NCI-H1694 (cell line): Measurements from ENCODE around the gene CCNDBP1.
"Not testable (repeated sequence)": the region's sequence is repeated elsewhere in the genome, so short reads cannot be mapped to it uniquely, and the experiment has no call there.

ENCODE experiments used
- DNase-seq: peaks from one replicate; lab custom pipeline; 2025; lab: John Stamatoyannopoulos, UW

The CCNDBP1 gene

DNA sequence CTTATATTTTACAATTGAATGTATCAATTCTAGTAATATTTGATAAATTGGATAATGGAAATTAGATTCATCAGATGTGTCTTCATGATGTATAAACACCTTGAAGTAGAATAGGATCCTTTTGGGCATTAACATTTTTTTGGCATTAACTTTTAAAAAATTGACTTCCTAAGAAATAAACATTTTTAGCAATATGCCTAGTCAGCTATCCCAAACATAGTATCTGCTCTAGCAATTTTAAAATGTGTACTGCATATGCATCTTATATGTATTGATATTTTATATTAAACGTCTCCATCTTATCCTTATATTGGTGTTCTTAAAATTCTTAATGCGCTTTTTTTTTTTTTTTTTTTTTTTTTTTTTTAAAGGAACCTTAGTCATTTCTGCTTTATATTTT is 8.5 kb downstream of the CCNDBP1 start:
- DNase-seq: no peak

DNA sequence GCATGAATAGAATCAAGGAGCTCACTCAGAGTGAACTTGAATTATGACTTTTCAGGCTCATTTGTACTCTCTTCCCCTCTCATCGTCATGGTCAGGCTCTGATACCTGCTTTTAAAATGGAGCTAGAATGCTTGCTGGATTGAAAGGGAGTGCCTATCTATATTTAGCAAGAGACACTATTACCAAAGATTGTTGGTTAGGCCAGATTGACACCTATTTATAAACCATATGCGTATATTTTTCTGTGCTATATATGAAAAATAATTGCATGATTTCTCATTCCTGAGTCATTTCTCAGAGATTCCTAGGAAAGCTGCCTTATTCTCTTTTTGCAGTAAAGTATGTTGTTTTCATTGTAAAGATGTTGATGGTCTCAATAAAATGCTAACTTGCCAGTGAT is 9.6 kb downstream of the CCNDBP1 start:
- no peak for DNase-seq

DNA sequence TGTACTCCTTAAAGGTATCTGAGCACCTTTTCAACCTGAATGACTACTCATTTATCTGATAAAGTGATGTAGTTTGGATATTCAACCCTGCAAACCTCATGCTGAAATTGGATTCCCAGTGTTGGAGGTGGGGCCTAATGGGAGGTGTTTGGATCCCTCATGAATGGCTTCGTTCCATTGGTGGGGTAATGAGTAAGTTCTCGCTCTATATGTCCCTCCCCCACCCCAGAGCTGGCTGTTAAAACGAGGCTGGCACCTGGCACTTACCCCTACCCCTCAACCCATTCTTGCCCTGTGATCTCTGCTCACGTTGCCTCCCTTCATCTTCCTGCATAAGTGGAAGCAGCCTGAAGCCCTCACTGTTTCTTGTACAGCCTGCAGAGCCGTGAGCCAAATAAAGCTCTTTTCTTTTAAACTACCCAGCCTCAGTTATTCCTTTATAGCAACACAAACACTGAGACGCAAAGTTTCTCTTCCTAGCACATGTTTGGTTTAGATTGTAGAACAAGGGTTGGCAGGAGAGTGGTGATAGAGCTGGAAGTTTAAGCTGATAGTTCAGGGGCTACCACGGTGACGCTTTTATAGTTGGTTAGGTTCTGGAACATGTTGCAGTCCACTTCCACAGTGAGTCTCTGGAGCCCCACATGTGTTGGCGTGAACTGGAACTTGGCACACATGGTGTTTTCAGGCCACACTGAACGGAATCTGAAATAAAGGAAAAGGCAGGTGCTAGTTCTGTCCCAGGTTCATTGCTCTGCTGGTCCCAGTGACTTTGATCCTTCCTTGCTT is 11.8 kb downstream of the CCNDBP1 start:
- no peak for DNase-seq

DNA sequence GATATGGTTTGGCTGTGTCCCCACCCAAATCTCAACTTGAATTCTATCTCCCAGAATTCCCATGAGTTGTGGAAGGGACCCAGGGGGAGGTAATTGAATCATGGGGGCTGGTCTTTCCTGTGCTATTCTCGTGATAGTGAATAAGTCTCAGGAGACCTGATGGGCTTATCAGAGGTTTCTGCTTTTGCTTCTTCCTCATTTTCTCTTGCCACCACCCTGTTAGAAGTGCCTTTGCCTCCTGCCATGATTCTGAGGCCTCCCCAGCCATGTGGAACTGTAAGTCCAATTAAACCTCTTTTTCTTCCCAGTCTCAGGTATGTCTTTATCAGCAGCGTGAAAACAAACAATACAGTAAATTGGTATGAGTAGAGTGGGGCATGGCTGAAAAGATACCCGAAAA is 12.6 kb downstream of the CCNDBP1 start:
- DNase-seq: not testable (repeated sequence)

DNA sequence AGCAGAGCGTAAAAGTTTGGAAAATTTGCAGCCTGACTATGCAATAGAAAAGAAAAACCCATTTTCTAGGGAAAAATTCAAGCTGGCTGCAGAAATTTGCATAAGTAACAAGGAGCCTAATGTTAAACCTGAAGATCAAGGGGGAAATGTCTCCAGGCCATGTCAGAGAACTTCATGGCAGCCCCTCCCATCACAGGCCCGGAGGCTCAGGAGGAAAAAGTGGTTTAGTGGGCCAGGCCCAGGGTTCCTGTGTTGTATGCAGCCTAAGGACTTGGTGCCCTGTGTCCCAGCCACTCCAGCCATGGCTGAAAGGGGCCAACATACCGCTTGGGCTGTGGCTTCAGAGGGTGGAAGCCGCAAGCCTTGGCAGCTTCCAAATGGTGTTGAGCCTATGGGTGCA is 13.4 kb downstream of the CCNDBP1 start:
- DNase-seq: not testable (repeated sequence)

DNA sequence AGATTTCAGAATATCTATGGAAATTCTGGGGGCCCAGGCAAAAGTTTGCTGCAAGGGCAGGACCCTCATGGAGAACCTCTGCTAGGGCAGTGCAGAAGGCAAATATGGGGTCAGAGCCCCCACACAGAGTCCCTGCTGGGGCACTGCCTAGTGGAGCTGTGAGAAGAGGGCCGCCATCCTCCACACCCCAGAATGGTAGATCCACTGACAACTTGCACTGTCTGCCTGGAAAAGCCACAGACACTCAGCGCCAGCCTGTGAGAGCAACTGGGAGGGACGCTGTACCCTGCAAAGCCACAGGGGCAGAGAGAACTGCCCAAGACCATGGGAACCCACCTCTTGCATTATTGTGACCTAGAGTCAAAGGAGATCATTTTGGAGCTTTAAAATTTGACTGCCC is 13.8 kb downstream of the CCNDBP1 start:
- no peak for DNase-seq

DNA sequence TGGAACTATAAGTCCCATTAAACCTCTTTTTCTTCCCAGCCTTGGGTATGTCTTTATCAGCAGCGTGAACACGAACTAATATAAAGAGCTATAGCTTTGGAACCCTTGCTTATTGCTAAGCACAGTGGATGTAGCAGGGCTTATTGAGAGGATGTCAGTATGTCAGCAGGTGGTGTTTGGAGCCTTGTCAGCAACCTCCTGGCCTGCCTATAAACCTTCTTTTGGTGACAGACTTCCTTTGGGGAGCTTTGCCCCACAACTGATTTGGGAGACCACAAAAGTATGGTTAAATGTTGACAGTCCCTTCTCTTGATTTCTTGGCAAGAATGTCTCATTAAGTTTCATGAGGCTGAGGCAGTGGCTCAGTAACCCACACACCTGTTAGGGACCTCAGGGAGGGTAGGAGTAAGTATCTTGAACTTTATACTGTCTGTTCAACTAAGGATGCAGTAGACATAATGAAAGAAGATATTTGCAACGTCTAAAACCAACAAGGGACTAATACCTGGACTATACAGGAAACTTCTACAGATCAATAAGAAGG is 14.8 kb downstream of the CCNDBP1 start:
- no peak for DNase-seq

DNA sequence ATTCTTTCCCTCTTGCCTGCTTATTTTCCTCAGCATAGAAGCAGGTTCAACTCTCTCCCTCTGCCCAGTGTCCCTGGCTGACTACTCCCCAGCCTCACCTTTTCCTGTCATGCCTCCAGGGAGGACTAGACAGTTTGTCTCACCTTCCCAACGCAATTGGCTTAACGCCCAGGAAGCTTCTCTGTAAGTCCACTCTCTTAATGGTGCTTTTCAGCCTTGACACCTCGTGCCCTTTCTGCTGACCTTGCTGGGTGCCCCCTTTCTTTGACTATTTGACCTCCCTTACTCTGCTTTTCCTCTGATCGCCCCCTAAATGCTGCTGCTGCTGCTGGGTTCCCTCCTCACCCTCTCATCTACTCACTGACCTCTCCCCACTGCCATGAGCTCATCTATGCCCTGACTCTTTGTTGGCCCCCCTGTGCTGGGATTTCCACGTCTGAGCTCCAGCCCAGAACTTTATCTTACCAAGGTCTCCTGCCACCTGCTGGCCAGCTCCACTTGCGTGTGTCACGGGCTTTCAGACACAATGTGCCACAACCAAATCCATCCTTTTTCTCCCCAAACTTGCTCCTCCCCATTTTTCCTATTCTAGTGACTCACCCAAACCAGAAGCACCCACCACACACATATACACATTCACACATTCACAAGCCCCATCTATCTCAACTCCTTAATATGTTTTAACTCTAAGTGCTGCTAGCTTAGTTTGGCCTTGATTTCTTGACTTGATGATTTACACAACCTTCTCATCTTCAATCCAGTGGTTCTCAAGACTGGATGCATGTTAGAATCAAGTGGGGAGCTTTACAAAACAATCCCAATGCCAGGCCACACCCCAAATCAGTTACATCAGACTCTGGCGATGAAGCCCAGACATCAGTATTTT is 19.1 kb downstream of the CCNDBP1 start:
- DNase-seq: peak; percentile 12

DNA sequence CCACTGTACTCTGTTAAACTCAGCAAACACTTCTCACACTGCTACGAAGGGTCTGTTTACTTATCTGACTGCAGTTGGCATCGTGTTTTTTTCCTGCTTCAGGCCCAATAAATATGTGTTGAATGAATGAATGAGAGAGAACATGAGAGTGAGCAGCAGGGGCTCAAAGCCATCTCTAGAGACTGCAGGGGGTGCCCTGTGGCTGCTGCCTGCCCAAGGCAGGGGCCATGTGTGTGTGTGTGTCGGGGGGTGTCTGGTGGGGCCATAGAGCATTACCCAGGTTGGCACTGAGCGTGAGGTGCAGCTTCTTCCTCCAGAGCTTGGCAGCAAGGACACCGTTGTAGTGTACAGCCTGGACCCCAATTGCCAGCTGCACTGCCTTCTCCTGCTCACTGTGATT is 20.9 kb downstream of the CCNDBP1 start:
- no peak for DNase-seq

DNA sequence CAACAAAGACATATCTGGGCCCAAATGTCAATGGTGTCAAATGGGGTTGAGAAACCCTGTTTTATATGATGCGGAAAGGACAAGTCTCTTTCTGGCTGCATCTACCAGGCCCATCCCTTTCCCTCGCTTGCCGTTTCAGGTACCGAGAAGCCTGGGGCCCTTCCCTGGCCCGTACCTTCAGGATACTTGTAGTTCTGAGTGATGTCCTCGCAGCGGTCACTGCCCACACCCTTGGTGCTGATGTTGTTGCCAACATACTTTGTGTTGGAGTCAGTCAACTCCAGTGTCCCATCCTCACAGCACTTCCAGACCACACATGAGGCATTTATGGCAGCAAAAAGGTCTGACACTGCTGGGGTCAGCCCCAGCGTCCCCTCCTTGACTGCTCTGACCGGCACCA is 21.8 kb downstream of the CCNDBP1 start:
- DNase-seq: no peak

DNA sequence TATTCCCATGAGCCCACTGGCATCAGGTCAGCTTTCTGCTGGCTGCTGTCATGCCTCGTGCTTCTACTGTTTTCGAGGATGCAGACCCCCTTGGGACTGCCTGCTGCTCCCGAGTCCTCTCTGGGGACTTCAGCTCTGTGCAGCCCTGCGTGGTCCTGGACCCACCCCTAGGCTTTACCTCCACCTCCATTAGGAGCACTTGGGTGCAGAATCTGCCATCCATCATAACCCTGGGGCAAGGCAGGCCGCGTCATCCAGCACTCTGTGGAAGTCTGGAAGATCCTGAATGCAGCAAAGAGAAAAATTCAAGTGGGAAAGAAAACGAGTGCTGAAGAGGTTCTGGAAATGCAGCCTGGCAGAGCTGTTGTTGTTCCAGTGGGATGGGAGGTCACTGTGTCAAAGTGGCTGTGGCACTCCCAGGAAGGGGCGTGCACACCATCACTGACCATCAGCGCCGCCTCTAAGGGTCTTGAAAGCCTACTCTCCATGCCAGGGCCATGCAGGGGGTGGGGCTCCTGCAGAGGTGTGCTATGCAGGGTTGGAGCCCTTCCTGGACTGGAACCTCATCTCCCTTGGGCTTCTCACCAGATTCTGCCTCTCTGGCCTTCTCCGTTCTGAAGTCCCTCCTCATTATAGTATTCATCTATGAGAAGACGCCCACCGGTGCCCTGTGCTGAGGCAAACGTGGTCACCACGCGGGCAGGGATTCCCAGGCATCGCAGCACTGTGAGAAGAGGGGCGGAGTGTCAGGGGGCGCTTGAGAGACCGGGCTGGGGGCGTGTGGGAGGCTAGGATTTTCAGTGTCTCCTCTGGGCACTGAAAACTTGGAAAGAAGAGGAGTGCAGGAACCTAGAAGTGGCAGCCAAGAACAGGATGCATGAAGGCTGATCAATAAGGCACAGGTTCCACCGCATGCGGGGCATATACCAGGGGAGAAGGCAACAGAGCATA is 23.1 kb downstream of the CCNDBP1 start:
- DNase-seq: no peak

DNA sequence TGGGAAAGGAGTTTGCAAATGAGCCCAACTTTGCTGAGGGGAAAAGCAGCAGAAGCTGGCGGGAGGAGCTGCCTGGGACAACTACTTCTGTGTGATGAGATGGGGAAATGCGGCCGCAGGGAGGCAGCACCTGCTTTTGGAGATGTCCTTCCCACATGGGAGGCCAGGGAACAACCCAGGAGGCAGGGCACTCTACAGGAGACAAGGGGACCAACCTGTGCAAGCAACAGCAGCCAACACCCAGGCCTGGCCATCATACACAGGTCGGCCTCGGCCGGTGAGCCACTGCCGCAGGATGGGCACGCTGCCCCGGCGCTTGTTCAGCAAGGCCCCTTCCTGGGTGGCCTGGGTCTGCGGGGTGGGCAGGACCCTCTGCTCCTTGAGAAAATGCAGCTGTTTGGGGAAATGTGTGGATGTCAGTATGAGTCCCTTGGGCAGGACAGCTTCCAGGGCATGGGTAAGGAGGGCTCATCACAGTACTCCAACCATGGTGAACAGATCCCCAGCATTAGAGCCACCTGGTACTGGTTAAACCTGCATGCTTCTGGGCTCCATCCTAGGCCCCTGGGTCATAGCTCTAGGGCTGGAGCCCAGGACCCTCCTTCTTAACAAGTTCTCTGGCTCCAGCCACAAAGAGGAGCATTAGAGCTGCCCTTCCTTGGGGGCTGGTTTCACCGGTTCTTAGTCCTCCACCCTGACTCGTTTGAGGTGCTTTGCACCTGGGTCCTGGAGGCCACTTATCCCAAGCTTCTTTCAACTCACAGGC is 24.0 kb downstream of the CCNDBP1 start:
- no peak for DNase-seq

DNA sequence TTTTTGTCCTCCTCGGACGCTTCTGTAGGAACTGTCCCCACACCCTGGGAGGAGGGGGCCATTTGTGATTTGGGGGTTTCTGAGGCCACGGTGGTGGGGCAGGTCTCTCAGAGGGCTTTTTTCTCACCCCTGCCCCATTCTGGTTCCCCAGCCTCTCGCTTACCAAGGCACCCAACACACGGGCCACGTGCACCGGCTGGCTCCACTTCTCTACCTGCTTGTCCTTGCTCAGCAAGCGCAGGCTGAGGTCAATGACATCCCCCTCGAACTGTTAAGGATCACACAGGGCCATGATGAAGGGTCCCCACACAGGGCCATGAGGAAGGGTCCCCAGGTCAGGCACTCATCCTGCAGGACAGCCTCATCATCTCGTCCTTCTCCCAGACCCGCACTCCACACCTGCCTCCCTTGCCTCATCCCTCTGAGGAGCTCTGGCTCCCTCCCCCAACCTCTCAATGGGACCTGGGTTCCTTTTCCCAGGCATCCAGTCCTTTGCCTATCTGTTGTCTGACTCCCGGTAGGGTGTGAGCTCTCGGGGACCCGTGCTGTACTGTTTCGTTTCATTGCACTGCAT is 25.1 kb downstream of the CCNDBP1 start:
- no peak for DNase-seq

DNA sequence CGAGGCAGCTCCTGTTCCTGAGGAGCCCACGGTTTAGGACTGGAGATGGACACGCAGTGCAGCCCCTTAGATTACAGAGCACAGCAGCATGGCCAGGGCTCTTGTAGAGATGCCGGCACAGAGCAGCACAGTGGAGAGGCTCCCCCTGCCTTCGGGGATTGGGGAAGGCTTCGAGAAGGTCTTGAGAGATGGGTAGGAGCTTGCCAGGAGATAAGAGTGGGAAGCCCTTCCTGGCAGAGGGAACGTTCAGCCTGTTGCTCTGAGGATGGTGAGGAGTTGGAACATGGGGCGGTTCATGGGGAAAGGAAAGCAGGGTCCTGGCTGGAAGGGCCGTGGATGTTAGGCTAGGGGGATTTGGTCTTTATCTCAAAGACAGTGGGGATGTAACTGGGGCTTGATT is 25.6 kb downstream of the CCNDBP1 start:
- DNase-seq: no peak

DNA sequence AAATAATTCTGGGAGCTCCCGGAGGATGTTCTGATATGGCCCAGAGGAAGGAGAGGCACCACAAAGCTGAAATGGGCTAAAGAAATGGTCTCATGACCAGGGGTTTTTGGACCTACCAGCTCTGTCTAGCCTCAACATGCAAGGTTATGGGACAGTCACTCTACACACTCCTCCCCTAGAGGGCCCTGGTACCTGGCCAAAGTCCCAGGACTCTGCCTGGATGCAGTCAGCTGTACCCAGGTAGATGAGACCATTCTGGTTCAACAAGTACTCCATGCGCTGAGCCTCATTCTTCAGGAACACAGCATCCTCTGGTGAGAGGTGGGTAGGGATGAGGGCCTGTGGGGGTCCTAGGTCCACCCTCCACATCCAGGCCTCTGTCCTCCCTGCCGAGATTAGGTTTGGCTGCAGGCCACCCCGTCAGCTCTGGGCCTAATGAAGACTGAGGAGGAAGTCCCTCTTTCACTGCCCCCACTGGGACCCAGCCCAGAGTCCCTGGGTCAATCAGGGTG is 26.1 kb downstream of the CCNDBP1 start:
- DNase-seq: no peak

DNA sequence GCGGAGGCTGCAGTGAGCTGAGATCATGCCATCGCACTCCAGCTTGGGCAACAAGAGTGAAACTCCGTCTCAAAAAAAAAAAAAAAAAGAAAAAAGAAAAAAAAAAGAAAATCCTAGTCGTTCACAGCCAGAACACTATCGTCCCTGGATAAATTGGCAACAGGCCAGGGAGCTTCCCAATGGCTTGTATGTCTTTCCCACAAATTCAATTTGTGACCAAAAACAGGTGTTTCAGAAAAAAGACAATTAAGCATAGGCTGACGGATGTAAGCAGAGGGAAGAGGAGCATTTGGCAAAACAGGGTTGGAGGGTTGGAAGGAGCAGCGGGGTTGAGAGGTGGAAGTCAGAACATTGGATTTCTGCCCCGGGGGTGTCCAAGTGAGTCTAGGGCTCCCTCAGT is 27.1 kb downstream of the CCNDBP1 start:
- no peak for DNase-seq

DNA sequence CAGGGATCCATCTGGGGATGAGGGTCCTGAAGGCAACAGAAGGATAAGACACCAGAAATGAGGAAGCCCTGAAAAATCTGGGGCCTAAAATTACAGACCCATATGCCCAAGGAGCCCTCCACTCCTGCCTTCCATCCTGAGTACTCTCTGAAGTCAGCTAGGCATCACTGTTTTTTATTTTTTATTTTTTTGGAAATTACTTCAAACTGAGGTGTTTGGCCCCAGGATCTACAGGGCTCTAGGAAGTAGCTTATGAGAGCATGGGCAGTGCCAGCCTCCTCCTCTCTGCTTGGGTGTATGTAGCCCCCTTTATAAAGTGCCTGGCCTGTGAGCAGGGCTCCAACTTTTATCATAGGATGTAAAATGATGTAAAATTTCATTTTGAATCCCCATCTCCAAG is 27.7 kb downstream of the CCNDBP1 start:
- DNase-seq: no peak

DNA sequence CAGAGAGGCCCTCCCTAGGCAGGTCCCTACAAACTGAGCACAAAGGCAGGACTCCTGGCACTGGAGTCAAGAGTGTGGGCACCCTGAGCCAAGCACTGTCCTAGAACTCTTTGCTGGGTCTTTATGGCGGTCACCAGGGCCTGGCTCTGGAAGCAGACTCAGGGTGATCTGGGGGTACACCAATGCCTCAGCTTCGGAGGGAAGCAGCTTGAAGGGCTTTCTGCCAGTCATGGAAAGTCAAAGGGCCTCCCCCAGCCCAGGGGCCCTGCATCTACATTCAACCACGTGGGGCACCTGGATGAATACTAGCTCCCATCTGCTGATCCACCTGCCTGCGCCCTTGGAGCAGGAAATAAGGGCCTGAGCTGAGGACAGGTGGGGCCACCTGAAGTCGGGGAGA is 28.3 kb downstream of the CCNDBP1 start:
- DNase-seq: no peak

DNA sequence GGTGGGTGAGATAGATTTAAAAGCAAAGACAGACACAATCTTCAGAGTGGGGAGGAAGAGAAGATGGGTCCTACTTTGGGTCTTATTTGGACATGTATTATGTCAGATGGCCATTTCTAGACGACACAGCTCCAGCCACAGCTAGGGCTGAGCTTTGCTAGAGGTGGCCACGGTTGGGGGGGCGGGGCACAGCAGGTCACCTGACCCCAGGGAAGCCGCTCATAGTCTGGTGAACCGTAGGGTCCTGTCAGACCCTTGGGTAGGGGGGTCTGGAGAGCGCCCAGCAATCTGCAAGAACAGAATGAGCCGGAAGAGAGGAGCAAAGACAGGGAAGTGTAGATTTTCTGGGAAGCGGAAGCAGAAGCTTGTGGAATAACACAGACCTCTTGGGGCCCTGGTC is 29.0 kb downstream of the CCNDBP1 start:
- DNase-seq: no peak

DNA sequence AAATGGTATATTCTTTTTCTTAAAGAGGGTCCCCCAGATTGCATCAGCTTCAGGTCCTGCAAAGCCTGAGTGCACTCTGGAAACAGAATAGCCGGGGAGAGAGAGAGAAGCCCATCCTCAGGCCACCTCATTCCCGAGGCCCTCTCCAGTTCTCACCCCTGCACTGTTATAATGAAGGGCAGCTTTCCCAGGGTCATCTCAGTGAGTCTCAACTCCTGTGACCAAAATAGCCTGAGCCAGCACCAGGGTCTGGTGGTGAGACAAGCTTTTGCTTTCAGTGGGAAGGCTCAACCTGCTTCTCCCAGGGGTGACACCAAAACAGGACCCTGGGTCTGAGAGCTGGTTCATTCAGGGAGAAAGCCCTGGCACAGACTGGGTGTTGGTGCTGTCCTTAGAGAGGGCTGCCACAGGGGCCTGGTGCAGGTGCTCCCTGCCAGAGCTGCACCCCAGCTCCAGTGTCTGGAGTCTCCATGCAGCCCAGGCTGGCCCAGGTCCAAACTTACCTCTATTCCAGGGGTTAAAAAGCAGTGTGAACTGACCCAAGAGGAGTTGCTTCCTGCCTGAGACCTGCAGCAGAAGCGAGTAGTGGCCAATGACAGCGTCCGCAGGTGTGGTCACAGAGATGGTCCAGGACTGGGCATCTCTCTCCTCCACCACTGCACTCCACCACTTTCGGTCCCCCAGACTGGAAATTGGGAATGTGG is 29.5 kb downstream of the CCNDBP1 start:
- no peak for DNase-seq
